IPS DF 4.7 (cell line): ENCODE data around the gene ZFHX3.
"Not testable (repeated sequence)": the region's sequence is repeated elsewhere in the genome, so short reads cannot be mapped to it uniquely, and the experiment has no call there.

Experiments used
- DNase-seq: peaks from one replicate; pipeline ENCODE4 v3.0.0-alpha.2; 2013; ENCODE audit warnings: low spot score; ENCODE audit errors: extremely low read depth

Gene ZFHX3

GRCh38 chr16:73000020-73000906, 47.7 kb downstream of the ZFHX3 start:
- no peak for DNase-seq

DNA sequence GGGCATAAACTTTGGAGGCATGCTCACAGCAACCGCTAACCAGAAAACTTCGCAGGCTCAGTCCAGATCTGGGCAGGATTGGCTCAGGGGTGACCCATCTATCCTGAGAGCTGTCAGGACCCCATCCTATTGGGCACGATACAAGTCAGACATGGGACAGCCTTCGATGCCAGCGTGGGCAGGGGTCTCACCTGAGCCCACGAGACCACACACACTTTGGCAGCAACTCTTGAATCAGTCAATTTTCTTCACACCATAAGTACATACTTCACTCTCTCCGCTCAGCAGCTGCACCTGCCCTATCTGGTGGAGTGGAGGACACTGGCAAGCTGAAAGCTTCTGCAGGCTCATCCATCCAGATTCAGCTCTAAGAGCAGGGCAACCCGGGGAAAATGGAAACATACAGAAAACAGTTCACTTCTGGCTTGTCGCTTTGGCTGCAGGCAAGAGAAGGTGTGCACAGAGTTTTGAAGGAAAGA, 48.3 kb downstream of the ZFHX3 start:
- DNase-seq, result no peak

DNA sequence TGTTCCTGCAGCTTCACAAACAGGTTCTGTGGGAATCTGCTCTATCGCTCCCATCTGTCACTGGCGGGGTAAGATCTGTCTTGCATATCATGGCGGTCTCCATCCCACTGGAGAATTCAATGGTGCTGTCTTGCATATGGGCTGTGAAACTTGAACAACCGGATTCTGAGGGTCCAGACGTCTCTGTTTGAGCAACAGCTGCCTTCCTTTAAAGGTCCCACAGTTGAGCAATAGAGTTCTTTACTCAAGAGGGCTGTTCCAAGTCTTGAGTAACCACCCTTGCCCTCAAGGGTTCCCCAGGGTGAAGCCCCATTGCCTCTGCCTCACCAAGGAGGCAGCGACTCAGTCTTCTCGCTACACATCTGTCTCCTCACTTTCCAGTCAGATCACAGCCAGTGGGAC, 50.8 kb downstream of the ZFHX3 start:
- no peak for DNase-seq

GRCh38 chr16:72996291-72997062, 51.5 kb downstream of the ZFHX3 start:
- no peak for DNase-seq

DNA sequence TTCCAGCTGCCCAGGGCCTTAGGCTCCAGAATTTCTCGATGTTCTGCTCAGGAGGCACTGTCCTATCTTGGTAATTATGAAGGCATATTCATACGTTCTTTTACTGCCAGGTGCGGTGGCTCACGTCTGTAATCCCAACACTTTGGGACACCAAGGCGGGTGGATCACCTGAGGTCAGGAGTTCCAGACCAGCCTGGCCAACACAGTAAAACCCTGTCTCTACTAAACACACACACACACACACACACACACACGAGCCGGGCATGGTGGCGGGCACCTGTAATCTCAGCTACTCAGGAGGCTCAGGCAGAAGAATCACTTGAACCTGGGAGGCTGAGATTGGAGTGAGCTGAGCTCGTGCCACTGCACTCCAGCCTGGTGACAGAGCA, 52.1 kb downstream of the ZFHX3 start:
- not testable (repeated sequence) for DNase-seq

GRCh38 chr16:72995151-72995881, 52.6 kb downstream of the ZFHX3 start:
- DNase-seq, result no peak

- no peak for DNase-seq
These were observed 55.8 kb downstream of the ZFHX3 start for GRCh38 chr16:72992142-72992601.

- no peak for DNase-seq
These were observed 56.3 kb downstream of the ZFHX3 start for GRCh38 chr16:72991644-72992043.

DNA sequence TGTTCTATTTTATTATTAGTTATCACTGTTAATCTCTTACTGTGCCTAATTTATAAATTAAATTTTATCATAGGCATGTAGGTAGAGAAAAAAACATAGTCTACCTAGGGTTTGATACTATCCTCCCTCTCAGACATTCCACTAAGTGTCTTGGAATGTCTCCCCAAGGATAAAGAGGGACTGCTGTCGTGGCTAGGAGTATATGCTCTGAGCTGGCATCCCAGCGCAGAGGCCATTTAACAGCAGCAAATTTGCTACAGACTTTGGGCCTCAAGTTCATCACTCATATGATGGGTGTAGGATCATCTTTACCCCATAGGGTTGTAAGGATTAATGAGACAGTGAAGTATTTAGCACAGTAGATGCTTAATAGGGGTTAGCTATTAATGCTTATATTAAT, 56.7 kb downstream of the ZFHX3 start:
- DNase-seq, result no peak

GRCh38 chr16:72990571-72990970, 57.4 kb downstream of the ZFHX3 start:
- DNase-seq, result no peak

GRCh38 chr16:72989579-72990551, 58.1 kb downstream of the ZFHX3 start:
- DNase-seq, result no peak

- DNase-seq, result not testable (repeated sequence)
These were observed 58.7 kb downstream of the ZFHX3 start for GRCh38 chr16:72989203-72989578.

DNA sequence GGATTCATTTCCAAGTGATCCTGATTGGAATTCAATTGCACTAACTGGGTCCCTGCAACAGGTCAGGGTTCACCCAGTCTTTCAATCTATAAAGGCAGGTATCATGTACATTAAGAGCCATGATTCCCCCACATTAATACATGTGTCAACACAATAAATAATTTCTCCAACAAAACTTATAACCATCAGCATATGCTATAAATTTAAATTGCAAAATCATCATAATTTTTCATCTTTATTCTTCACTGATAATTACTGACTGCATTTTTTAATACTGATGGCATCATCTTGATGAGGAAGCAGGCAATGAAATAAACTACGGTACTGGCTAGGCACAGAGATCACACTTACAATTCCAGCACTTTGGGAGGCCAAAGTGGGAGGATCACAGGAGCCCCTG, 59.4 kb downstream of the ZFHX3 start:
- DNase-seq, result no peak

- no peak for DNase-seq
These were observed 60.4 kb downstream of the ZFHX3 start for GRCh38 chr16:72987480-72987901.

DNA sequence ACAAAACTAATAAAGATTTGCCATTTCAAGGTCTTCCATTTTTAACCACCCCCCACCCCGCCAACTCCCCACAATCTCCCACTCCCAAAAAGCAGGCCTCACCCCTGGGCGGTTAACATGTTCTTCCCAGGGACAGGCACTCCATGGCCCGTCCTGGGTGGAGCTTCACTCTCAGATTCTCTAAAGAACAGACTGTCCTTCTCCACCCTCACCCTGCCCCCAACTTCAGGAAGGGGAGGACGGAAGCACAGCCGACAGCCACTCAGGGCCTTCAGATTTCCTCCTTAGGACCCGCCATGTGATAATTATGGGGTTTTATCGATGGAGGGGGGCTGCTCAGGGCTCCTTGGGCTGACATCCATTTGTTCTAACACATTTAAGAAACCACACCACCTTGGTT, 61.9 kb downstream of the ZFHX3 start:
- no peak for DNase-seq

GRCh38 chr16:72985148-72985941, 62.6 kb downstream of the ZFHX3 start:
- DNase-seq, result no peak

DNA sequence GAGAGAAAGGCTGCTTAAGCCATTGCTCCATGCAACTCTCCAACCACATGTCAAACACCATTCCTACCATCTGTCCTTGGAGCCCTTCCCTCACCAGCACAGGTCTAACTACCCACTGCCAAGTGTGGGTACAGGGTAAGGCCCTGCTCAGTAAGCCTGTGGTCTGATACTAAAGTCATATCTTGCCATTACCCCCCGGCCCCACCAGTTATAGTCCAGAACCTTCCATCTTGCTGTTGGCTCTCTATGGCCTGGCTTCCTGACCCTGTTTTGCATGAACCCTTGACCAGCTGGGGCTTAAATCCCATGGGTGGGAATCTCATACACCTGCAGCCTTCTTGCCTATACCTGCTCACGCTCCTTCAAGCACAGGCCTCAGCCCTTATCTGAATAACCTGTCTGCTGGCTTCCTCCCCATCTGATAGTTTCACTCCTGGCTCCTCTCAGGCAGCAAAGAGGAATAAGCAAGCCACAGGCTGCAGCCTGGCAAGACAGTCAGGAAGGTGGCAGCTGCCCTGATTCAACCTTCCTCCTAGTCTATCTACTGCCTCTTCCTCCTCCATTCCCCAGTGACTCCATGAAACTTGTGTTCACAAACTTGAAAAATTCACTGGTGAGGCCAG, 64.1 kb downstream of the ZFHX3 start:
- DNase-seq, result no peak

GRCh38 chr16:72983241-72983640, 64.7 kb downstream of the ZFHX3 start:
- DNase-seq, result no peak

DNA sequence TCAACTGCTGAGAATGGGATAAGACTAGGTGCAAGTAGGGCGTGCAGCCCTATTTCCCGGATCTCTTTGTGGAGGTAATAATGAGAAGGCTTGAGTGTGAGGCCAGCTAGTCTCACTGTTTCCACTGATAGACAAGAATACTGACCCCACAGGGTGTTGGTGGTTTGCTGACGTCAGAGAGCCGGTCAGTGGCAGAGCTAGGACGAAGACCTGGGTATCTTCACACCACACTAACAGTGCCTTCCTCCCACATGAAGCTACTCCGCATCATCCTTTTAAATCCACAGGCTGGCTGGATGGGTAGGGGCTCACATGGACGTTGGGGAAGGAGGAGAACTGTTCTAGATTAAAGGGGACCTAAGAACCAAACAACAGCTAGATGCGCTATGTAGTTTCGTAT, 68.0 kb downstream of the ZFHX3 start:
- no peak for DNase-seq
